ENCODE results near the gene SRPK3.

SRPK3 gene

DNA sequence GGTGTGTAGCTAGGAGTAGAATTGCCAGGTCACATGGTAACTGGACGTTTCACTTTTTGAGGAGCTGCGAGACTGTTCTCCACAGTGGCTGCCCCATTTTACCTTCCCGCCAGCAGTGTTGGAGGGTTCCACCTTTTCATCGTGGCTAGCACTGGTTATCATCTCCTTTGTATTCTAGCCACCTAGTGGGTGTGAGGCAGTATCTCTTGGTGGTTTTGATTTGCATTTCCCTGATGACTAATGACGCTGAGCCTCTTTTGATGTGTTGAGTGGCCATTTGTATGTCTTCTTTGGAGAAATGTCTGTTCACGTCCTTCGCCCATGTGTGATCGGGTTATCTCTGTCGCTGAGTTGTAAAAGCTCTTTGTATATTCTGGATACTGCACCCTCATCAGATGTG, 45.6 kb upstream of the SRPK3 start:
- no peak for TF ChIP-seq CTCF (IDR thresholded peaks at IDR 0.05; ENCODE audit: insufficient read depth, low read length)
- TF ChIP-seq, protein P1, sequence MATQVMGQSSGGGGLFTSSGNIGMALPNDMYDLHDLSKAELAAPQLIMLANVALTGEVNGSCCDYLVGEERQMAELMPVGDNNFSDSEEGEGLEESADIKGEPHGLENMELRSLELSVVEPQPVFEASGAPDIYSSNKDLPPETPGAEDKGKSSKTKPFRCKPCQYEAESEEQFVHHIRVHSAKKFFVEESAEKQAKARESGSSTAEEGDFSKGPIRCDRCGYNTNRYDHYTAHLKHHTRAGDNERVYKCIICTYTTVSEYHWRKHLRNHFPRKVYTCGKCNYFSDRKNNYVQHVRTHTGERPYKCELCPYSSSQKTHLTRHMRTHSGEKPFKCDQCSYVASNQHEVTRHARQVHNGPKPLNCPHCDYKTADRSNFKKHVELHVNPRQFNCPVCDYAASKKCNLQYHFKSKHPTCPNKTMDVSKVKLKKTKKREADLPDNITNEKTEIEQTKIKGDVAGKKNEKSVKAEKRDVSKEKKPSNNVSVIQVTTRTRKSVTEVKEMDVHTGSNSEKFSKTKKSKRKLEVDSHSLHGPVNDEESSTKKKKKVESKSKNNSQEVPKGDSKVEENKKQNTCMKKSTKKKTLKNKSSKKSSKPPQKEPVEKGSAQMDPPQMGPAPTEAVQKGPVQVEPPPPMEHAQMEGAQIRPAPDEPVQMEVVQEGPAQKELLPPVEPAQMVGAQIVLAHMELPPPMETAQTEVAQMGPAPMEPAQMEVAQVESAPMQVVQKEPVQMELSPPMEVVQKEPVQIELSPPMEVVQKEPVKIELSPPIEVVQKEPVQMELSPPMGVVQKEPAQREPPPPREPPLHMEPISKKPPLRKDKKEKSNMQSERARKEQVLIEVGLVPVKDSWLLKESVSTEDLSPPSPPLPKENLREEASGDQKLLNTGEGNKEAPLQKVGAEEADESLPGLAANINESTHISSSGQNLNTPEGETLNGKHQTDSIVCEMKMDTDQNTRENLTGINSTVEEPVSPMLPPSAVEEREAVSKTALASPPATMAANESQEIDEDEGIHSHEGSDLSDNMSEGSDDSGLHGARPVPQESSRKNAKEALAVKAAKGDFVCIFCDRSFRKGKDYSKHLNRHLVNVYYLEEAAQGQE (IDR thresholded peaks at IDR 0.05; ENCODE audit: insufficient replicate concordance, low read depth), result no peak
- TF ChIP-seq SPI1 (IDR thresholded peaks at IDR 0.05; ENCODE audit: borderline replicate concordance, low read depth), result no peak
- no peak for TF ChIP-seq POLR2AphosphoS5 (IDR thresholded peaks at IDR 0.05; ENCODE audit: low read depth)
- no peak for TF ChIP-seq GABPA (IDR thresholded peaks at IDR 0.05; ENCODE audit: low read depth)
- H3K27me3 ChIP-seq (ENCODE audit: insufficient read depth, poor library complexity, severe bottlenecking), result no peaks in the 10 kb centered on the region
- no peak for DNase-seq (ENCODE audit: low read depth in 1 of 2, low spot score in 1 of 2)
- H3K27ac ChIP-seq (replicated peaks), result no peak overlapping the region
- H3K4me3 ChIP-seq (replicated peaks; ENCODE audit: insufficient read depth, low read length), result no peak overlapping the region

DNA sequence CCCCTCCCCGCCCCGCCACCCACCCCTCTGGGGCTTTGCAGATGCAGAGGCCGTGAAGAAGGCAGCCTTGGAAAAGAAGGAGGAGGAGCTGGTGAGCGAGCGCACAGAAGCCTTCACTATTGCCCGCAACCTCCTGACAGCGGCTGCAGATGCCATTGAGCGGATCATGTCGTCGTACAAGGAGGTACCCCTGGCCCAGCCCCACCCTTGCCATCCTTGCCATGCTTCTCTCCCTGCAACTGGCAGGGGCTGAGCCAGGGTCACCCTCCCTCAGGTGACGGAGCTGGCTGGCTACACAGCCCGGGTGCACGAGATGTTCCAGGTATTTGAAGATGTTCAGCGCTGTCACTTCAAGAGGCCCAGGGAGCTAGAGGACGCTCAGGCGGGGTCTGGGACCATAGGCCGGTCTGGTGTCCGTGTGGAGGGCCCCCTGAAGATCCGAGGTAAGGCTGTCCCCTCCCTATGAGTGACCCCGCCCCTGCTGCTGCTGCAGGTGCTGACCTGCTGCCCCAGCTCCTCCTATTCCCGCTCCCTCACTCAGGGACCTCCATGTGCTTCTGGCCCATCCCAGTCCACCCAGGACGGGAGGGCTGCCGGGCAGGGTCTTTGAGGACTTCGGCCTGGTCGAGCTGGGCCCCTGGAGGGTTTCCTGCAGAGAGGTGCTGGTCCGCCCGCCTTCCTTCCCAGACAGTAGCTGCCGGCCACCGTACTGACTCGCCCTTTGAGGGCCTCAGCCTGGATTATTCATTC, 44.6 kb upstream of the SRPK3 start:
- no peak for DNase-seq (ENCODE audit: low read depth in 1 of 2, low spot score in 1 of 2)
- TF ChIP-seq CTCF (IDR thresholded peaks at IDR 0.05; ENCODE audit: insufficient read depth, low read length), result no peak
- H3K27me3 ChIP-seq (ENCODE audit: insufficient read depth, poor library complexity, severe bottlenecking), result no peaks in the 10 kb centered on the region

DNA sequence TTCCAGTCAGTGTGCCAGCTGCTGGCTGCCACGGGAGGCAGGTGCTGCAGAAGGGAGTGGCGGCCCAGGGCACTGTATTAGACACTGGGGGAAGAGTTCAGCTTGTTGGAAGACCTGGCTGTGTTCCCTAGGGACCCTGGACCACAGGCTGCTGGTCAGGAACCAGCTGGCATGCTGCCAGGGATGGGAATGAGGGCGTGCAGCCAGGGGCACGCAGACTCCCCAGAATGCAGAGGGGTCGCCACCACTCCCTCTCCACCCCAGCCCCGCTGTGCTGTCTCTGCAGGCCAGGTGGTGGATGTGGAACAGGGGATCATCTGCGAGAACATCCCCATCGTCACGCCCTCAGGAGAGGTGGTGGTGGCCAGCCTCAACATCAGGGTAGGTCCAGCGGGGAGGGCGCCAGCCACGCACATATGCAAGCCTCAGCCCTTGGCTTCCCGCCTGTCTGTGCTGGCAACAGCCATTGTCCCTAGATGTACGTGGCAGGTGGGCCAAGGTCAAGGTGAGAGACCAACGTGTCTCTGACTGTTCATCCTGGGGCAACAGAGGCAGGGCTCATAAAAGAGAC, 43.9 kb upstream of the SRPK3 start:
- no peak for DNase-seq (ENCODE audit: low read depth in 1 of 2, low spot score in 1 of 2)

More for the DNA sequence above, 44.6 kb upstream of the SRPK3 start:
- Histone ChIP-seq H3K27ac (replicated peaks) (no peak overlapping the region), H3K4me3 (replicated peaks; ENCODE audit: insufficient read depth, low read length) (no peak overlapping the region)

More for the DNA sequence above, 43.9 kb upstream of the SRPK3 start:
- no peak overlapping the region for H3K4me3 ChIP-seq (replicated peaks; ENCODE audit: insufficient read depth, low read length)
- no peak for TF ChIP-seq GABPA (IDR thresholded peaks at IDR 0.05; ENCODE audit: low read depth)
- TF ChIP-seq POLR2AphosphoS5 (IDR thresholded peaks at IDR 0.05; ENCODE audit: low read depth), result no peak
- no peak for TF ChIP-seq CTCF (IDR thresholded peaks at IDR 0.05; ENCODE audit: insufficient read depth, low read length)
- TF ChIP-seq, protein P1 (IDR thresholded peaks at IDR 0.05; ENCODE audit: insufficient replicate concordance, low read depth), result no peak
- no peak for TF ChIP-seq SPI1 (IDR thresholded peaks at IDR 0.05; ENCODE audit: borderline replicate concordance, low read depth)
- H3K27ac ChIP-seq (replicated peaks), result no peak overlapping the region
- no peaks in the 10 kb centered on the region for H3K27me3 ChIP-seq (ENCODE audit: insufficient read depth, poor library complexity, severe bottlenecking)
